ENCODE data around the gene ROCK2.

Gene ROCK2

DNA sequence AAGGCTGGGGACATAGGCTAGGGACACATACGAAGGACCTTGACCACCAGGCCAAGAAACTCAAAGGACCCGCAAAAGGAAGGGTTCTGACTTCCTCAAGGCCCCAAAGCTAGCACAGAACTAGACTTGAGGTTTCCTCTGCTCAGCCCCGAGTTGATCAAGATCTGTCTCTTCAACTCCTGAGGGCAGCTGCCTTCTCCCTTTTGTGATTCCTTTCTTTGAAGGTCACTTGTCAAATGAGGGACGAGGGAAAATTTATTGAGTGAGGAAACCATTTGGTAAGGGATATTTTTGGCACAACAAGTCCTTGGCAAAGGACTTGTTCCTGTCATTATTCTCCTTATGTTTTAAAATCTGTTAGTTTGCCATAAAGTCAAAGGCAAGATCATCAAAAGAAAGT, 12.3 kb upstream of the ROCK2 start:
- TF ChIP-seq FOXP2 (optimal IDR thresholded peaks at IDR 0.05; ENCODE audit: borderline replicate concordance, extremely low read depth, extremely low read length, insufficient read depth) (no peak), POLR2AphosphoS5 (IDR thresholded peaks at IDR 0.05; ENCODE audit: low read depth, low read length) (no peak), TAF1 (IDR thresholded peaks at IDR 0.05; ENCODE audit: borderline replicate concordance, insufficient read depth, low read length) (no peak), SIN3A (IDR thresholded peaks at IDR 0.05; ENCODE audit: borderline replicate concordance, insufficient read depth, low read length) (no peak)
- TF ChIP-seq, protein P1, sequence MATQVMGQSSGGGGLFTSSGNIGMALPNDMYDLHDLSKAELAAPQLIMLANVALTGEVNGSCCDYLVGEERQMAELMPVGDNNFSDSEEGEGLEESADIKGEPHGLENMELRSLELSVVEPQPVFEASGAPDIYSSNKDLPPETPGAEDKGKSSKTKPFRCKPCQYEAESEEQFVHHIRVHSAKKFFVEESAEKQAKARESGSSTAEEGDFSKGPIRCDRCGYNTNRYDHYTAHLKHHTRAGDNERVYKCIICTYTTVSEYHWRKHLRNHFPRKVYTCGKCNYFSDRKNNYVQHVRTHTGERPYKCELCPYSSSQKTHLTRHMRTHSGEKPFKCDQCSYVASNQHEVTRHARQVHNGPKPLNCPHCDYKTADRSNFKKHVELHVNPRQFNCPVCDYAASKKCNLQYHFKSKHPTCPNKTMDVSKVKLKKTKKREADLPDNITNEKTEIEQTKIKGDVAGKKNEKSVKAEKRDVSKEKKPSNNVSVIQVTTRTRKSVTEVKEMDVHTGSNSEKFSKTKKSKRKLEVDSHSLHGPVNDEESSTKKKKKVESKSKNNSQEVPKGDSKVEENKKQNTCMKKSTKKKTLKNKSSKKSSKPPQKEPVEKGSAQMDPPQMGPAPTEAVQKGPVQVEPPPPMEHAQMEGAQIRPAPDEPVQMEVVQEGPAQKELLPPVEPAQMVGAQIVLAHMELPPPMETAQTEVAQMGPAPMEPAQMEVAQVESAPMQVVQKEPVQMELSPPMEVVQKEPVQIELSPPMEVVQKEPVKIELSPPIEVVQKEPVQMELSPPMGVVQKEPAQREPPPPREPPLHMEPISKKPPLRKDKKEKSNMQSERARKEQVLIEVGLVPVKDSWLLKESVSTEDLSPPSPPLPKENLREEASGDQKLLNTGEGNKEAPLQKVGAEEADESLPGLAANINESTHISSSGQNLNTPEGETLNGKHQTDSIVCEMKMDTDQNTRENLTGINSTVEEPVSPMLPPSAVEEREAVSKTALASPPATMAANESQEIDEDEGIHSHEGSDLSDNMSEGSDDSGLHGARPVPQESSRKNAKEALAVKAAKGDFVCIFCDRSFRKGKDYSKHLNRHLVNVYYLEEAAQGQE (IDR thresholded peaks at IDR 0.05; ENCODE audit: insufficient read depth in 1 of 2, low read depth in 2 of 2, low read length in 2 of 2): no peak

- TF ChIP-seq FOXP2 (optimal IDR thresholded peaks at IDR 0.05; ENCODE audit: borderline replicate concordance, extremely low read depth, extremely low read length, insufficient read depth) (no peak), TAF1 (IDR thresholded peaks at IDR 0.05; ENCODE audit: borderline replicate concordance, insufficient read depth, low read length) (no peak), POLR2AphosphoS5 (IDR thresholded peaks at IDR 0.05; ENCODE audit: low read depth, low read length) (no peak), SIN3A (IDR thresholded peaks at IDR 0.05; ENCODE audit: borderline replicate concordance, insufficient read depth, low read length) (no peak)
- TF ChIP-seq, protein P1 (IDR thresholded peaks at IDR 0.05; ENCODE audit: insufficient read depth in 1 of 2, low read depth in 2 of 2, low read length in 2 of 2): no peak
These were observed 11.0 kb upstream of the ROCK2 start for GRCh38 chr2:11355194-11356053.

DNA sequence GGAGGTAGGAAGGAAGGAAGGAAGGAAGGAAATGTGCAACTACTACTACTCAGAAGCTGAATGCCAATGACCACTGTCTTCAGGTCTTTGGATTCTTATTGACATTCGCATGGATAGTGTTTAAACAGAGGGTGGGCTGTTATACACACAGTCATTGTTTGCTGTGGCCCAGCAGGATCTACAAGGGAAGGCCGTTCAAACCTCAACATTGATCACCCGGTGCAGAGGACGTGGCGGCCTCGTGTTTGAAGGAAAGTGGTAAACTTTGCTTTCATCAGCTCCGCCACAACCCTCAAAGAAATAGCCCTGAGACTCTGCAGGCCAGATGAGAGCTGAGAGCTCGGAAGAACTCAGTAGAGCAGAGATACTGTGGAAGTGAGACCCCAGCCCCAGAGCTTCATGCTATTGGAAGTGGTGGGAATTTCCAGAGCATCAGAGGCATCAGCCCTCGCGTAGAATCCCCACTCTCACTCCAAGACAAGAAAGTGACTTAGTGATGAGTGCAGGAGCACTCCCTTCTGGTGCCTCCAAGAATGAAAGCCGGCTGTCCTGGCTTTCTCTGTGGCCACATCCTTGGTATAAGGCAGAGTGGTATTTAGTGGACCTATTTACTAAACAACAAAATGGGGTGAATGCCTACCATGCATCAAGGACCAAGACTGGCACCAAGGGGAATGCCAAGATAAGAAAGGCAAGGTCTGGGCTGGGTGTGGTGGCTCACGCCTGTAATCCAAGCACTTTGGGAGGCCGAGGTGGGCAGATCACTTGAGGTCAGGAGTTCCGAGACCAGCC, 10.1 kb upstream of the ROCK2 start:
- no peak for TF ChIP-seq TAF1 (IDR thresholded peaks at IDR 0.05; ENCODE audit: borderline replicate concordance, insufficient read depth, low read length)
- TF ChIP-seq, protein P1 (IDR thresholded peaks at IDR 0.05; ENCODE audit: insufficient read depth in 1 of 2, low read depth in 2 of 2, low read length in 2 of 2): no peak
- no peak for TF ChIP-seq POLR2AphosphoS5 (IDR thresholded peaks at IDR 0.05; ENCODE audit: low read depth, low read length)
- TF ChIP-seq SIN3A (IDR thresholded peaks at IDR 0.05; ENCODE audit: borderline replicate concordance, insufficient read depth, low read length): no peak
- no peak for TF ChIP-seq FOXP2 (optimal IDR thresholded peaks at IDR 0.05; ENCODE audit: borderline replicate concordance, extremely low read depth, extremely low read length, insufficient read depth)

- TF ChIP-seq FOXP2 (optimal IDR thresholded peaks at IDR 0.05; ENCODE audit: borderline replicate concordance, extremely low read depth, extremely low read length, insufficient read depth): no peak
- TF ChIP-seq POLR2AphosphoS5 (IDR thresholded peaks at IDR 0.05; ENCODE audit: low read depth, low read length): no peak
- TF ChIP-seq SIN3A (IDR thresholded peaks at IDR 0.05; ENCODE audit: borderline replicate concordance, insufficient read depth, low read length): no peak
- TF ChIP-seq, protein P1 (IDR thresholded peaks at IDR 0.05; ENCODE audit: insufficient read depth in 1 of 2, low read depth in 2 of 2, low read length in 2 of 2): no peak
- TF ChIP-seq TAF1 (IDR thresholded peaks at IDR 0.05; ENCODE audit: borderline replicate concordance, insufficient read depth, low read length): no peak
These were observed 8.5 kb upstream of the ROCK2 start for GRCh38 chr2:11352781-11353537.

Measured in PFSK-1 (cell line).